Large intestine (tissue), 3 donors: ENCODE measurements around the gene FAM13A. TPM values are rescaled to one million over a fixed set of nuclear protein-coding genes. Genes with fewer than 3 reads are reported as not detected.
"Not testable (repeated sequence)": the region's sequence is repeated elsewhere in the genome, so short reads cannot be mapped to it uniquely, and the experiment has no call there.

ENCODE experiments used
- DNase-seq, 2 donors: peaks; one replicate each; pipeline versions ENCODE4 v3.0.0 to v3.0.0-alpha.2; 2013
- H3K27ac ChIP-seq: one replicate; pipeline ENCODE4 v1.5.1; 2013; ENCODE audit warnings: low read length
- H3K27me3 ChIP-seq: 2 replicates; pipeline ENCODE4 v1.6.1; 2013; ENCODE audit warnings: low read length; ENCODE audit not compliant: control insufficient read depth, insufficient read depth
- H3K36me3 ChIP-seq: 2 replicates; pipeline ENCODE4 v1.6.1; 2013; ENCODE audit warnings: low read length; ENCODE audit not compliant: control insufficient read depth, insufficient read depth
- H3K4me1 ChIP-seq: one replicate; pipeline ENCODE4 v1.6.1; 2013; ENCODE audit warnings: low read length; ENCODE audit not compliant: control insufficient read depth, insufficient read depth
- H3K4me3 ChIP-seq: one replicate; pipeline ENCODE4 v1.5.1; 2013; ENCODE audit warnings: low read length
- H3K9me3 ChIP-seq: one replicate; pipeline ENCODE4 v1.6.1; 2013; ENCODE audit warnings: mild to moderate bottlenecking, low read depth, low read length, moderate library complexity; ENCODE audit not compliant: control insufficient read depth
- WGBS: methylation state at CpG from one replicate; pipeline ENCODE4 v1.1.5; 2013; ENCODE audit warnings: low lambda C conversion rate; ENCODE audit not compliant: insufficient coverage; 5-methylcytosine and 5-hydroxymethylcytosine counted together
- polyA plus RNA-seq: library from polyadenylated mRNA; unstranded; fragments of 120-200 nt; gene quantifications from one replicate; pipeline ENCODE4 v1.2.1, GENCODE V29; 2013

FAM13A gene
- polyA plus RNA-seq, 1 donor: 151 TPM

GRCh38 chr4:88887409-88887808 is 169.6 kb downstream of the FAM13A start:
- not testable (repeated sequence) for H3K4me1 ChIP-seq, H3K9me3 ChIP-seq, DNase-seq, H3K27ac ChIP-seq, H3K36me3 ChIP-seq, H3K4me3 ChIP-seq, H3K27me3 ChIP-seq
- 80% methylated on average over 1 of the region's 3 CpGs for WGBS

GRCh38 chr4:88881227-88881569 is 175.8 kb downstream of the FAM13A start:
- H3K9me3 ChIP-seq: no peaks in the 10 kb centered on the region
- WGBS: 83% methylated on average over 1 of the region's 2 CpGs
- no peak overlapping the region for H3K27ac ChIP-seq
- H3K36me3 ChIP-seq: no peaks in the 10 kb centered on the region
- no peak overlapping the region for H3K4me3 ChIP-seq
- DNase-seq: no peak
- no peaks in the 10 kb centered on the region for H3K27me3 ChIP-seq
- H3K4me1 ChIP-seq: peaks cover 16% of the 10 kb centered on the region

- Histone ChIP-seq H3K27me3 (no peaks in the 10 kb centered on the region), H3K4me1 (peaks cover 16% of the 10 kb centered on the region), H3K4me3 (no peak overlapping the region), H3K27ac (peak overlapping the region; percentile 28), H3K36me3 (no peaks in the 10 kb centered on the region), H3K9me3 (no peaks in the 10 kb centered on the region)
- 80% methylated on average over 1 of the region's 11 CpGs for WGBS
- peak in 1 of 2 donors; percentile 53 for DNase-seq
Observed at GRCh38 chr4:88880501-88881226, 176.3 kb downstream of the FAM13A start.

- Histone ChIP-seq H3K4me3 (no peak overlapping the region), H3K9me3 (no peaks in the 10 kb centered on the region), H3K27ac (peak overlapping the region; percentile 28), H3K27me3 (no peaks in the 10 kb centered on the region), H3K4me1 (peaks cover 16% of the 10 kb centered on the region), H3K36me3 (no peaks in the 10 kb centered on the region)
- DNase-seq: peak in 1 of 2 donors; percentile 19
- WGBS: no CpG with 5 or more reads among the region's 4 CpGs
Observed at GRCh38 chr4:88879991-88880390, 177.0 kb downstream of the FAM13A start.

GRCh38 chr4:88878642-88879041 is 178.3 kb downstream of the FAM13A start:
- H3K4me1 ChIP-seq: peaks cover 16% of the 10 kb centered on the region
- no CpG with 5 or more reads among the region's 1 CpG for WGBS
- H3K36me3 ChIP-seq: no peaks in the 10 kb centered on the region
- peak; percentile 49 to 81 for DNase-seq
- no peaks in the 10 kb centered on the region for H3K9me3 ChIP-seq
- H3K27me3 ChIP-seq: no peaks in the 10 kb centered on the region
- H3K27ac ChIP-seq: peak overlapping the region; percentile 48
- no peak overlapping the region for H3K4me3 ChIP-seq

GRCh38 chr4:88870428-88870827 is 186.6 kb downstream of the FAM13A start:
- WGBS: no CpG with 5 or more reads among the region's 9 CpGs
- no peak for DNase-seq
- no peak overlapping the region for H3K4me3 ChIP-seq
- no peaks in the 10 kb centered on the region for H3K4me1 ChIP-seq
- H3K9me3 ChIP-seq: peaks cover 5% of the 10 kb centered on the region
- H3K36me3 ChIP-seq: no peaks in the 10 kb centered on the region
- H3K27ac ChIP-seq: no peak overlapping the region
- H3K27me3 ChIP-seq: no peaks in the 10 kb centered on the region

GRCh38 chr4:88868510-88868909 is 188.5 kb downstream of the FAM13A start:
- no peaks in the 10 kb centered on the region for H3K4me1 ChIP-seq
- 67% methylated on average over 1 of the region's 3 CpGs for WGBS
- no peak overlapping the region for H3K27ac ChIP-seq
- H3K9me3 ChIP-seq: peaks cover 5% of the 10 kb centered on the region
- DNase-seq: peak in 1 of 2 donors; percentile 60
- H3K36me3 ChIP-seq: no peaks in the 10 kb centered on the region
- H3K4me3 ChIP-seq: no peak overlapping the region
- H3K27me3 ChIP-seq: no peaks in the 10 kb centered on the region

- Histone ChIP-seq H3K36me3 (no peaks in the 10 kb centered on the region), H3K4me1 (no peaks in the 10 kb centered on the region), H3K27me3 (no peaks in the 10 kb centered on the region), H3K27ac (no peak overlapping the region), H3K4me3 (no peak overlapping the region), H3K9me3 (peaks cover 5% of the 10 kb centered on the region)
- DNase-seq: no peak
- WGBS: 86% methylated on average over 2 of the region's 4 CpGs
Observed at GRCh38 chr4:88866862-88867550, 190.0 kb downstream of the FAM13A start.

GRCh38 chr4:88865466-88865865 is 191.5 kb downstream of the FAM13A start:
- Histone ChIP-seq H3K36me3 (no peaks in the 10 kb centered on the region), H3K9me3 (peaks cover 4% of the 10 kb centered on the region), H3K4me3 (no peak overlapping the region), H3K4me1 (no peaks in the 10 kb centered on the region), H3K27me3 (no peaks in the 10 kb centered on the region), H3K27ac (no peak overlapping the region)
- DNase-seq: no peak
- no CpG with 5 or more reads among the region's 6 CpGs for WGBS

GRCh38 chr4:88865046-88865445 is 191.9 kb downstream of the FAM13A start:
- Histone ChIP-seq H3K27ac (no peak overlapping the region), H3K4me1 (no peaks in the 10 kb centered on the region), H3K36me3 (no peaks in the 10 kb centered on the region), H3K4me3 (no peak overlapping the region), H3K27me3 (no peaks in the 10 kb centered on the region), H3K9me3 (peaks cover under 1% of the 10 kb centered on the region)
- DNase-seq: no peak
- WGBS: 100% methylated on average over 1 of the region's 1 CpG

- H3K9me3 ChIP-seq: no peaks in the 10 kb centered on the region
- no CpG with 5 or more reads among the region's 1 CpG for WGBS
- H3K4me1 ChIP-seq: no peaks in the 10 kb centered on the region
- no peaks in the 10 kb centered on the region for H3K36me3 ChIP-seq
- no peak overlapping the region for H3K27ac ChIP-seq
- H3K4me3 ChIP-seq: no peak overlapping the region
- H3K27me3 ChIP-seq: no peaks in the 10 kb centered on the region
- DNase-seq: no peak
Observed at GRCh38 chr4:88860586-88860985, 196.4 kb downstream of the FAM13A start.
